Smooth muscle cell (in vitro differentiated cells): ENCODE data around the gene GBGT1. TPM values are rescaled to one million over a fixed set of nuclear protein-coding genes. Genes with fewer than 3 reads are reported as not detected.

ENCODE experiments used
- DNase-seq: peaks from one replicate; lab custom pipeline; 2025; ENCODE audit not compliant: unreplicated experiment; lab: John Stamatoyannopoulos, UW
- H2AFZ ChIP-seq: fragments of 200-600 bp; sonication (generic); 2 replicates; pipeline ENCODE4 v1.6.0; 2016; ENCODE audit warnings: antibody characterized with exemption, low read depth, mild to moderate bottlenecking
- H3F3A ChIP-seq: fragments of 200-600 bp; sonication (generic); 2 replicates; pipeline ENCODE4 v1.6.0; 2017; ENCODE audit warnings: antibody characterized with exemption, low read depth
- H3K27ac ChIP-seq: fragments of 200-600 bp; sonication (generic); 2 replicates; pipeline ENCODE4 v1.5.1; 2016; ENCODE audit warnings: low read depth, mild to moderate bottlenecking
- H3K27me3 ChIP-seq: fragments of 200-600 bp; sonication (generic); 2 replicates; pipeline ENCODE4 v1.6.1; 2016; ENCODE audit warnings: low read depth, mild to moderate bottlenecking
- H3K36me3 ChIP-seq: fragments of 200-600 bp; sonication (generic); 2 replicates; pipeline ENCODE4 v1.5.1; 2016; ENCODE audit warnings: low read depth
- H3K4me1 ChIP-seq: fragments of 200-600 bp; sonication (generic); 2 replicates; pipeline ENCODE4 v1.5.1; 2016; ENCODE audit warnings: low read depth
- H3K4me2 ChIP-seq: fragments of 200-600 bp; sonication (generic); 2 replicates; pipeline ENCODE4 v1.6.0; 2016; ENCODE audit warnings: mild to moderate bottlenecking
- H3K4me3 ChIP-seq: fragments of 200-600 bp; sonication (generic); 2 replicates; pipeline ENCODE4 v1.5.1; 2016; ENCODE audit warnings: mild to moderate bottlenecking
- H3K79me2 ChIP-seq: fragments of 200-600 bp; sonication (generic); 2 replicates; pipeline ENCODE4 v1.6.0; 2016; ENCODE audit warnings: low read depth, mild to moderate bottlenecking
- H3K9ac ChIP-seq: fragments of 200-600 bp; sonication (generic); 2 replicates; pipeline ENCODE4 v1.6.0; 2016; ENCODE audit warnings: low read depth
- H3K9me3 ChIP-seq: fragments of 200-600 bp; sonication (generic); replicated peaks from 2 replicates; pipeline ENCODE4 v1.5.1; 2016; ENCODE audit warnings: low read depth
- H4K20me1 ChIP-seq: fragments of 200-600 bp; sonication (generic); 2 replicates; pipeline ENCODE4 v1.6.0; 2016; ENCODE audit warnings: low read depth
- CTCF ChIP-seq: fragments of 200-600 bp; sonication (generic); IDR thresholded peaks from 2 replicates; pipeline ENCODE4 v1.5.1; 2017; ENCODE audit warnings: borderline replicate concordance, mild to moderate bottlenecking, antibody characterized with exemption; ENCODE audit not compliant: insufficient read depth, poor library complexity, severe bottlenecking
- WGBS: methylation state at CpG from one replicate; pipeline ENCODE4 v1.1.7; 2016; ENCODE audit warnings: low lambda C conversion rate; 5-methylcytosine and 5-hydroxymethylcytosine counted together
- polyA plus RNA-seq: library from polyadenylated mRNA; unstranded; fragments of >200 nt; fragmentation: Nextera tagmentation; extraction: Ambion mirVana; gene quantifications from 2 replicates; pipeline ENCODE4 v1.2.1, GENCODE V29; 2016
- total RNA-seq: library from RNA; depleted of rRNA; stranded (reverse); fragments of >200 nt; gene quantifications from 2 replicates; pipeline ENCODE4 v1.2.3, GENCODE V29; 2014

GBGT1 gene
- total and polyA plus RNA-seq, 2 experiments from 2014 or later, result 4.5 to 11.3 TPM

GRCh38 chr9:133199648-133200321 is 36.1 kb upstream of the GBGT1 start:
- Histone ChIP-seq H4K20me1 (no peaks in the 10 kb centered on the region), H3K9me3 (no peaks in the 10 kb centered on the region), H3F3A (no peaks in the 10 kb centered on the region), H3K36me3 (no peaks in the 10 kb centered on the region), H3K9ac (no peak overlapping the region), H3K4me3 (no peak overlapping the region), H3K4me1 (no peaks in the 10 kb centered on the region), H3K4me2 (no peak overlapping the region), H3K27me3 (no peaks in the 10 kb centered on the region), H2AFZ (no peak overlapping the region), H3K27ac (no peak overlapping the region), H3K79me2 (no peaks in the 10 kb centered on the region)
- no peak for DNase-seq
- WGBS, result 88% methylated on average over 43 of the region's 44 CpGs
- TF ChIP-seq CTCF, result no peak

GRCh38 chr9:133195029-133195428 is 31.3 kb upstream of the GBGT1 start:
- Histone ChIP-seq H3K9me3 (no peaks in the 10 kb centered on the region), H2AFZ (no peak overlapping the region), H3K27me3 (peaks cover 6% of the 10 kb centered on the region), H3K27ac (no peak overlapping the region), H3F3A (no peaks in the 10 kb centered on the region), H3K4me3 (no peak overlapping the region), H3K9ac (no peak overlapping the region), H4K20me1 (no peaks in the 10 kb centered on the region), H3K4me2 (no peak overlapping the region), H3K79me2 (no peaks in the 10 kb centered on the region), H3K4me1 (no peaks in the 10 kb centered on the region), H3K36me3 (no peaks in the 10 kb centered on the region)
- TF ChIP-seq CTCF, result no peak
- DNase-seq, result no peak

GRCh38 chr9:133194597-133194996 is 30.9 kb upstream of the GBGT1 start:
- DNase-seq, result no peak
- no peaks in the 10 kb centered on the region for H3K4me1 ChIP-seq
- no peaks in the 10 kb centered on the region for H4K20me1 ChIP-seq
- no peak overlapping the region for H3K9ac ChIP-seq
- H3K27ac ChIP-seq, result no peak overlapping the region
- no peak overlapping the region for H3K4me3 ChIP-seq
- no peaks in the 10 kb centered on the region for H3K79me2 ChIP-seq
- H3K4me2 ChIP-seq, result no peak overlapping the region
- H3K9me3 ChIP-seq, result no peaks in the 10 kb centered on the region
- H2AFZ ChIP-seq, result no peak overlapping the region
- no peaks in the 10 kb centered on the region for H3F3A ChIP-seq
- TF ChIP-seq CTCF, result no peak
- WGBS, result 82% methylated on average over 4 of the region's 4 CpGs
- no peaks in the 10 kb centered on the region for H3K36me3 ChIP-seq
- H3K27me3 ChIP-seq, result peaks cover 6% of the 10 kb centered on the region

- Histone ChIP-seq H3F3A (no peaks in the 10 kb centered on the region), H3K27ac (no peak overlapping the region), H4K20me1 (no peaks in the 10 kb centered on the region), H3K4me2 (no peak overlapping the region), H3K36me3 (no peaks in the 10 kb centered on the region), H3K9ac (no peak overlapping the region), H3K4me3 (no peak overlapping the region), H3K4me1 (no peaks in the 10 kb centered on the region), H3K9me3 (no peaks in the 10 kb centered on the region), H2AFZ (no peak overlapping the region), H3K79me2 (no peaks in the 10 kb centered on the region), H3K27me3 (peaks cover 18% of the 10 kb centered on the region)
- WGBS, result 72% methylated on average over 7 of the region's 7 CpGs
- DNase-seq, result no peak
- no peak for TF ChIP-seq CTCF
These were observed 28.3 kb upstream of the GBGT1 start for GRCh38 chr9:133191989-133192388.
